ENCODE results near the gene EML1.

Gene EML1

GRCh38 chr14:99774556-99775307 lies 18.5 kb upstream of the EML1 start:
- intact Hi-C loops (cut with DNase I; ENCODE audit: low total_unique reads) = no loop called here

GRCh38 chr14:99775351-99775750 lies 17.9 kb upstream of the EML1 start:
- intact Hi-C loops (cut with DNase I; ENCODE audit: low total_unique reads) = no loop called here
- no peaks in the 10 kb centered on the region for H3K27me3 ChIP-seq
- no peaks in the 10 kb centered on the region for H3K36me3 ChIP-seq
- no peak overlapping the region for H3K27ac ChIP-seq
- DNase-seq = no peak
- peaks cover 0 to 10% (median 4%) of the 10 kb centered on the region in 4 donors for H3K4me1 ChIP-seq
- H3K9me3 ChIP-seq = peaks cover 0 to 4% (median 0%) of the 10 kb centered on the region in 3 donors
- TF ChIP-seq, protein P1, sequence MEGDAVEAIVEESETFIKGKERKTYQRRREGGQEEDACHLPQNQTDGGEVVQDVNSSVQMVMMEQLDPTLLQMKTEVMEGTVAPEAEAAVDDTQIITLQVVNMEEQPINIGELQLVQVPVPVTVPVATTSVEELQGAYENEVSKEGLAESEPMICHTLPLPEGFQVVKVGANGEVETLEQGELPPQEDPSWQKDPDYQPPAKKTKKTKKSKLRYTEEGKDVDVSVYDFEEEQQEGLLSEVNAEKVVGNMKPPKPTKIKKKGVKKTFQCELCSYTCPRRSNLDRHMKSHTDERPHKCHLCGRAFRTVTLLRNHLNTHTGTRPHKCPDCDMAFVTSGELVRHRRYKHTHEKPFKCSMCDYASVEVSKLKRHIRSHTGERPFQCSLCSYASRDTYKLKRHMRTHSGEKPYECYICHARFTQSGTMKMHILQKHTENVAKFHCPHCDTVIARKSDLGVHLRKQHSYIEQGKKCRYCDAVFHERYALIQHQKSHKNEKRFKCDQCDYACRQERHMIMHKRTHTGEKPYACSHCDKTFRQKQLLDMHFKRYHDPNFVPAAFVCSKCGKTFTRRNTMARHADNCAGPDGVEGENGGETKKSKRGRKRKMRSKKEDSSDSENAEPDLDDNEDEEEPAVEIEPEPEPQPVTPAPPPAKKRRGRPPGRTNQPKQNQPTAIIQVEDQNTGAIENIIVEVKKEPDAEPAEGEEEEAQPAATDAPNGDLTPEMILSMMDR (IDR thresholded peaks at IDR 0.05) = no peak
- H3K4me3 ChIP-seq = no peak overlapping the region

More at GRCh38 chr14:99774556-99775307, 18.5 kb upstream of the EML1 start:
- DNase-seq = no peak
- TF ChIP-seq, protein P1 (IDR thresholded peaks at IDR 0.05) = no peak
- Histone ChIP-seq H3K4me1 (peaks cover 0 to 10% (median 4%) of the 10 kb centered on the region in 4 donors), H3K4me3 (no peak overlapping the region), H3K36me3 (no peaks in the 10 kb centered on the region), H3K27ac (no peak overlapping the region), H3K27me3 (no peaks in the 10 kb centered on the region), H3K9me3 (peaks cover 0 to 4% (median 0%) of the 10 kb centered on the region in 3 donors)

DNA sequence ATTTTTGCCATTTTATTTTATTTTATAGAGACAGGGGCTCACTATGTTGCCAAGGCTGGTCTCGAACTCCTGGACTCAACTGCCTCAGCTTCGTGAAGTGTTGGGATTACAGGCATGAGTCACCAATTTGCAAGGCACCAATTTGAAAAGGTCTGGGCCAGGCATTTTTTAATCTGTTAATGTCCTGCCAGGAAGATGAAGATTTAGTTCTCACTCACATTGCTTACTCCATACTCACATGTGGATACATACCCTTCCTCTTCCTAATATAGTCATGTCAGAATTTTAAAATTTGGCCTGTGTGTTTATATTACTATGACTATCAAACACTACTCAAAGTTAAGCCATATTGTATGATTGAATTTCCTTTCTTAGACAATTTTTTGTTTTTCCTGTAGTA lies 15.3 kb upstream of the EML1 start:
- TF ChIP-seq, protein P1 (IDR thresholded peaks at IDR 0.05) = no peak
- Histone ChIP-seq H3K4me3 (no peak overlapping the region), H3K27ac (no peak overlapping the region), H3K9me3 (peaks cover 0 to 4% (median 0%) of the 10 kb centered on the region in 3 donors), H3K4me1 (peaks cover 0 to 10% (median 4%) of the 10 kb centered on the region in 4 donors), H3K27me3 (no peaks in the 10 kb centered on the region), H3K36me3 (no peaks in the 10 kb centered on the region)
- no peak for DNase-seq
- intact Hi-C loops (cut with DNase I; ENCODE audit: low total_unique reads) = no loop called here

DNA sequence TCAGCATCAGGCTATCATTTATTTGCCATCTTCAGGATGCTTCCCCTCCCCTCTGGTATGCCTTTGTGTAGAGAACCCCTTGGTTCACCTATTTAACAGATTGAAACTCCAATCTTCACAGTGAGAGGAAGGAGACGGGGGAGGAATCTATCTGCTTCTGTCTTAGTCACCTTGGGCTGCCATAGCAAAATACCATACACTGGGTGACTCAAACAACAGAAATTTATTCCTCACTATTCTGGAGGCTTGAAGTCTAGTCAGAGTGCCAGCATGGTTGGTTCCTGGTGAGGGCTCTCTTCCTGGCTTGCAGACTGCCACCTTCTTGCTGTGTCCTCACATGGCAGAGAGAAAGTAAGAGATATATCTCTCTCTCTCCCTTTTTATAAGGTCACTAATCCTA lies 13.5 kb upstream of the EML1 start:
- Histone ChIP-seq H3K27ac (no peak overlapping the region), H3K4me3 (no peak overlapping the region), H3K36me3 (no peaks in the 10 kb centered on the region), H3K4me1 (peaks cover 0 to 4% (median 0%) of the 10 kb centered on the region in 4 donors), H3K27me3 (no peaks in the 10 kb centered on the region), H3K9me3 (peaks cover 0 to 4% (median 0%) of the 10 kb centered on the region in 3 donors)
- intact Hi-C loops (cut with DNase I; ENCODE audit: low total_unique reads) = loop anchor here (10.0 kb wide), 1 partner anchor 95 kb away; the partner anchor contains the start of gene CYP46A1
- DNase-seq = no peak
- TF ChIP-seq, protein P1 (IDR thresholded peaks at IDR 0.05) = no peak

DNA sequence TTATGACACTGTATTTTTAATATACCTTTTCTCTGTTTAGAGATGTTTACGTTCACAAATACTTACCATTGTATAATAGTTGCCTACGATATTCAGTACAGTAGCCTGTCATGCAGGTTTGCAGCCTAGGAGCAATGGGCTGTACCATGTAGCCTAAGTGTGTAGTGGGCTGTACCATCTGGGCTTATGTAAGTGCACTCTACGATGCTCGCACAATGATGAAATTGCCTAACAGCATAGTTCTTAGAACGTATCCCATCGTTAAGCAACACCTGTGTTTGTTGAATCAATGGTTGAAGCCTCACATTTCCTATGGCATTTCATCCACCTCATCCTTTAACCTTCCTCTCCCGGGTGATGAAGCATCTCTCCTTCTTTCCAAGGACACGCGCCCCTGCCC lies 12.5 kb upstream of the EML1 start:
- Histone ChIP-seq H3K4me3 (no peak overlapping the region), H3K27ac (no peak overlapping the region), H3K36me3 (no peaks in the 10 kb centered on the region), H3K9me3 (peaks cover 0 to 4% (median 0%) of the 10 kb centered on the region in 3 donors), H3K27me3 (no peaks in the 10 kb centered on the region), H3K4me1 (no peaks in the 10 kb centered on the region)
- TF ChIP-seq, protein P1 (IDR thresholded peaks at IDR 0.05) = no peak
- DNase-seq = no peak
- intact Hi-C loops (cut with DNase I; ENCODE audit: low total_unique reads) = loop anchor here (10.0 kb wide), 1 partner anchor 96 kb away; the partner anchor contains the start of gene CYP46A1

All from tibial artery (tissue), 4 donors.